ENCODE data around the gene CARMIL1.

- TF ChIP-seq POLR2A (IDR thresholded peaks at IDR 0.05; ENCODE audit: low read length) (no peak), GATA1 (IDR thresholded peaks at IDR 0.05; ENCODE audit: low read depth, low read length) (no peak)
Measured at GRCh38 chr6:25278261-25278913, 787 bp upstream of the CARMIL1 start.
